Measurements from ENCODE around the gene MVB12B.

The MVB12B gene

GRCh38 chr9:126331964-126332748 is 5.5 kb downstream of the MVB12B start:
- DNase-seq (ENCODE audit: low read depth) = no peak

- DNase-seq (ENCODE audit: low read depth) = no peak
These were observed 8.3 kb downstream of the MVB12B start for GRCh38 chr9:126334721-126335621.

- DNase-seq (ENCODE audit: low read depth) = no peak
These were observed 9.5 kb downstream of the MVB12B start for GRCh38 chr9:126335837-126336735.

GRCh38 chr9:126336736-126337325 is 10.2 kb downstream of the MVB12B start:
- no peak for DNase-seq (ENCODE audit: low read depth)

GRCh38 chr9:126337729-126338372 is 11.2 kb downstream of the MVB12B start:
- DNase-seq (ENCODE audit: low read depth) = no peak

- no peak for DNase-seq (ENCODE audit: low read depth)
These were observed 12.3 kb downstream of the MVB12B start for GRCh38 chr9:126338945-126339344.

- DNase-seq (ENCODE audit: low read depth) = no peak
These were observed 14.8 kb downstream of the MVB12B start for GRCh38 chr9:126341426-126341825.

- DNase-seq (ENCODE audit: low read depth) = no peak
These were observed 15.3 kb downstream of the MVB12B start for GRCh38 chr9:126341902-126342301.

- no peak for DNase-seq (ENCODE audit: low read depth)
These were observed 16.0 kb downstream of the MVB12B start for GRCh38 chr9:126342621-126343031.

GRCh38 chr9:126343271-126343700 is 16.7 kb downstream of the MVB12B start:
- no peak for DNase-seq (ENCODE audit: low read depth)

- DNase-seq (ENCODE audit: low read depth) = no peak
These were observed 19.4 kb downstream of the MVB12B start for GRCh38 chr9:126346031-126346430.

GRCh38 chr9:126347093-126347492 is 20.5 kb downstream of the MVB12B start:
- no peak for DNase-seq (ENCODE audit: low read depth)

- no peak for DNase-seq (ENCODE audit: low read depth)
These were observed 21.5 kb downstream of the MVB12B start for GRCh38 chr9:126347911-126348760.

GRCh38 chr9:126348911-126349550 is 22.4 kb downstream of the MVB12B start:
- no peak for DNase-seq (ENCODE audit: low read depth)

GRCh38 chr9:126354887-126355770 is 28.5 kb downstream of the MVB12B start:
- no peak for DNase-seq (ENCODE audit: low read depth)

GRCh38 chr9:126357074-126357473 is 30.4 kb downstream of the MVB12B start:
- no peak for DNase-seq (ENCODE audit: low read depth)

- no peak for DNase-seq (ENCODE audit: low read depth)
These were observed 33.4 kb downstream of the MVB12B start for GRCh38 chr9:126360073-126360472.

GRCh38 chr9:126361810-126362238 is 35.2 kb downstream of the MVB12B start:
- DNase-seq (ENCODE audit: low read depth) = no peak

GRCh38 chr9:126363250-126363649 is 36.6 kb downstream of the MVB12B start:
- DNase-seq (ENCODE audit: low read depth) = no peak

Data from activated T-cell treated with anti-CD3 and anti-CD28 coated beads for 1 hour (primary cell).